Adrenal gland (tissue), 12 donors: ENCODE measurements around the gene PDCD11. TPM values are rescaled to one million over a fixed set of nuclear protein-coding genes. Genes with fewer than 3 reads are reported as not detected.
"Not testable (repeated sequence)": the region's sequence is repeated elsewhere in the genome, so short reads cannot be mapped to it uniquely, and the experiment has no call there.

Experiments
- DNase-seq, 7 donors: peaks; one replicate each; pipeline ENCODE4 v3.0.0-alpha.2; 2019 to 2020
- H3K27ac ChIP-seq, 5 donors: fragments of 200-600 bp; sonication (generic) in 4 of 5; 1 replicate in 3 of 5; 2 replicates in 2 of 5; pipeline versions ENCODE4 v1.5.1 to v1.8.0; 2016 to 2020; ENCODE audit warnings: mild to moderate bottlenecking in 1 of 5
- H3K27me3 ChIP-seq: fragments of 200-600 bp; 2 replicates; pipeline ENCODE4 v1.8.0; 2021
- H3K36me3 ChIP-seq, 2 donors: fragments of 200-600 bp; replicated peaks in 1 of 2; 1 replicate in 1 of 2; 2 replicates in 1 of 2; pipeline versions ENCODE4 v1.5.1 to v1.8.0; 2018 to 2022
- H3K4me1 ChIP-seq, 2 donors: fragments of 200-600 bp; replicated peaks in 1 of 2; 1 replicate in 1 of 2; 2 replicates in 1 of 2; pipeline versions ENCODE4 v1.5.1 to v1.8.0; 2018 to 2021
- H3K4me3 ChIP-seq, 4 donors: fragments of 200-600 bp; sonication (generic) in 3 of 4; one replicate each; pipeline ENCODE4 v1.5.1; 2016 to 2018
- H3K9me3 ChIP-seq, 3 donors: fragments of 200-600 bp; sonication (generic) in 1 of 3; replicated peaks in 1 of 3; 1 replicate in 2 of 3; 2 replicates in 1 of 3; pipeline versions ENCODE4 v1.5.1 to v1.8.0; 2016 to 2021
- POLR2A ChIP-seq, 2 donors: fragments of 450-650 bp; IDR thresholded peaks; one replicate each; pipeline ENCODE4 v1.6.1; 2017; ENCODE audit warnings: antibody characterized with exemption in 2 of 2, mild to moderate bottlenecking in 2 of 2, moderate library complexity in 1 of 2
- WGBS, 4 donors: extraction: QIAGEN DNeasy Blood & Tissue Kit in 2 of 4; methylation state at CpG; one replicate each; pipeline versions ENCODE4 v1.1.5 to v1.1.7; 2013 to 2017; 5-methylcytosine and 5-hydroxymethylcytosine counted together
- intact Hi-C, 2 donors: fragments of 100-400 bp; cut with DNase I; formaldehyde crosslinking; loops; one replicate each; pipeline versions ENCODE4 v1.14.1 to v1.15.0; 2022 to 2023
- polyA plus RNA-seq, 3 donors: library from polyadenylated mRNA; stranded (reverse); fragments of 200-250 nt in 2 of 3; fragments of 350-450 nt in 1 of 3; fragmentation: Illumina TruSeq in 1 of 3; extraction: RNeasy Lipid Tissue Mini Kit (QIAGEN cat#74804) in 1 of 3; gene quantifications; one replicate each; pipeline ENCODE4 v1.2.3, GENCODE V29; 2013 to 2014
- total RNA-seq, 9 donors: library from RNA; depleted of rRNA in 4 of 9; stranded (reverse); fragments of >200 nt in 4 of 9; fragments of 120-200 nt in 1 of 9; fragmentation: NEBNext Ultra II Directional in 1 of 9; extraction: Animal tissue kit (Norgen Biotek cat#: 25700) in 1 of 9; gene quantifications; one replicate each; pipeline versions ENCODE4 v1.1.0 to v1.2.4, GENCODE V29; 2013 to 2023
- TF ChIP-seq, protein P1 (sequence below), 6 experiments: fragments of 450-650 bp in 4 of 6; fragments of 200-600 bp in 2 of 6; sonication (generic) in 1 of 6; IDR thresholded peaks; 1 replicate in 5 of 6; 2 replicates in 1 of 6; pipeline versions ENCODE4 v1.5.1 to v1.8.0; 2016 to 2021; ENCODE audit warnings: antibody characterized with exemption in 6 of 6, mild to moderate bottlenecking in 2 of 6, moderate library complexity in 1 of 6
- donor health status: healthy with polysubstance abuse.
- donor health status: Bipolar disorder and iron deficiency.
- donor health status: DM: yes; HTN: yes; CAD: no.
- donor health status: DM: no; HTN: no; CAD: no.
- donor health status: DM: no; HTN: no; CAD: no.
- donor health status: DM: yes; HTN: yes; CAD: no.

The PDCD11 gene
- total and polyA plus RNA-seq, 12 donors = 13.6 to 39.7 (median 21.2) TPM

DNA sequence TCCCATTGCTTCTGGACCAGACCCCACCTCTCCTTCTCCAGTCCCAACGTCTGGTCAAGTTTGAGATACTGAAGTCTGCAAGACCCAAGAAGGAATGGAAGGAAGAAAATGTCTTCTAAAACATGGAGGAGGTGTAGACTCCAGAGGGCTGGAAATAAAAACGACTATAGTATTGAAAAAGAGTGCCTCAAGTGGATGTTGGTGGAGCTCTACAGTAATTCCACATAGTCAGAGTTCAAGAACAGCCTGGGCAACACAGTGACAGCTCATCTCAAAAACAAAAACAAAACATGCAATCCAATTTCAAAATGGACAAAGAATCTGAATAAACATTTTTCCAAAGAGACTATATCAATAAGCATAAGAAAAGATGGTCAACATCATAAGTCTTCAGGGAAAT, 43.1 kb upstream of the PDCD11 start:
- H3K9me3 ChIP-seq = no peaks in the 10 kb centered on the region
- TF ChIP-seq, protein P1, sequence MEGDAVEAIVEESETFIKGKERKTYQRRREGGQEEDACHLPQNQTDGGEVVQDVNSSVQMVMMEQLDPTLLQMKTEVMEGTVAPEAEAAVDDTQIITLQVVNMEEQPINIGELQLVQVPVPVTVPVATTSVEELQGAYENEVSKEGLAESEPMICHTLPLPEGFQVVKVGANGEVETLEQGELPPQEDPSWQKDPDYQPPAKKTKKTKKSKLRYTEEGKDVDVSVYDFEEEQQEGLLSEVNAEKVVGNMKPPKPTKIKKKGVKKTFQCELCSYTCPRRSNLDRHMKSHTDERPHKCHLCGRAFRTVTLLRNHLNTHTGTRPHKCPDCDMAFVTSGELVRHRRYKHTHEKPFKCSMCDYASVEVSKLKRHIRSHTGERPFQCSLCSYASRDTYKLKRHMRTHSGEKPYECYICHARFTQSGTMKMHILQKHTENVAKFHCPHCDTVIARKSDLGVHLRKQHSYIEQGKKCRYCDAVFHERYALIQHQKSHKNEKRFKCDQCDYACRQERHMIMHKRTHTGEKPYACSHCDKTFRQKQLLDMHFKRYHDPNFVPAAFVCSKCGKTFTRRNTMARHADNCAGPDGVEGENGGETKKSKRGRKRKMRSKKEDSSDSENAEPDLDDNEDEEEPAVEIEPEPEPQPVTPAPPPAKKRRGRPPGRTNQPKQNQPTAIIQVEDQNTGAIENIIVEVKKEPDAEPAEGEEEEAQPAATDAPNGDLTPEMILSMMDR (IDR thresholded peaks at IDR 0.05) = no peak
- TF ChIP-seq POLR2A (IDR thresholded peaks at IDR 0.05) = no peak
- peaks cover 0 to 6% of the 10 kb centered on the region in 2 donors for H3K4me1 ChIP-seq
- WGBS, 4 donors = 38 to 39% (median 38%) methylated on average over 2 of the region's 2 CpGs
- intact Hi-C loops = no loop called here
- no peak overlapping the region for H3K27ac ChIP-seq
- H3K4me3 ChIP-seq = no peak overlapping the region
- DNase-seq = peak in 1 of 7 donors; percentile 6
- H3K36me3 ChIP-seq = peaks cover 0 to 5% of the 10 kb centered on the region in 2 donors
- H3K27me3 ChIP-seq = no peaks in the 10 kb centered on the region

DNA sequence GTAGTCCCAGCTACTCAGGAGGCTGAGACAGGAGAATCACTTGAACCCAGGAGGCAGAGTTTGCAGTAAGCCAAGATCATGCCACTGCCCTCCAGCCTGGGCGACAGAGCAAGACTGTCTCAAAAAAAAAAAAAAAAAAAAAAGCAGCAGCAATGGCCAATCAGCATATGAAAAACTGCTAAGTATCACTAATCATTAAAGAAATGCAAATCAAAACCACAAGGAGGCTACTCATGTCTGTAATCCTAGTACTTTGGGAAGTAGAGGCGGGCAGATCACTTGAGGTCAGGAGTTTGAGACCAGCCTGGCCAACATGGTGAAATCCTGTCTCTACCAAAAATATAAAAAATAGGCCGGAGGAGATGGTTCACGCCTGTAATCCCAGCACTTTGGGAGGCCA, 41.9 kb upstream of the PDCD11 start:
- H3K36me3 ChIP-seq, H3K27me3 ChIP-seq, H3K27ac ChIP-seq, H3K9me3 ChIP-seq, H3K4me3 ChIP-seq, DNase-seq, H3K4me1 ChIP-seq, intact Hi-C loops: not testable (repeated sequence)
- 81 to 96% (median 92%) methylated on average over 4 of the region's 4 CpGs for WGBS, 4 donors

DNA sequence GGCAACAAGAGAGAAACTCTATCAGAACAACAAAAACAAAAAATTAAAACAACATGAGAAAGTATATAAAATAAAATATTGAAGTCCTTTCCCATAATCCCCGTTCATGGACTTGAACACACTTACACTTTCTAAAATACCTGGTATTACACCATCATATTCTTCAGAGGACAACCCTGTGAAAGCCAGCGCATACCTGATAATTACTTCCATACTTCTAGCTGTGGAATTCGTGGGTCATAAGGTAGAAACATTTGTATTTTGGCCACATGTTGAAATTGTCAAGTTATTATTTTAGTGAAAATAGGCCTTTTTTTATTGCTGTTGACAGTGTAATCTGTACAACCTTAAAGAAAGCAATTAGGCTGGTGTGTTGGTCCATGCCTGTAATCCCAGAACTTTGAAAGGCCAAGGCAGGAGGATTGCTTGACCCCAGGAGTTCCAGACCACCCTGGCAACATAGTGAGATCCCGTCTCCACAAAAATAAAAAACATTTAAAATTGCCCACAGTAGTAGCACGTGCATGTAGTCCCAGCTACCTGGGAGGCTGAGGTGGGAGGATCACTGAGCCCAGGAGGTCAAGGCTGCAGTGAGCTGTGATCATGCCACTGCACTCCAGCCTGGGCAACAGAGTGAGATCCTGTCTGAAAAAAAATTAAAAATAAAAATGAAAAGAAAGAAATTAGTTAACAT, 40.4 kb upstream of the PDCD11 start:
- intact Hi-C loops = no loop called here
- WGBS, 4 donors = 71 to 79% (median 72%) methylated on average over 5 of the region's 5 CpGs
- H3K27me3 ChIP-seq = no peaks in the 10 kb centered on the region
- TF ChIP-seq POLR2A (IDR thresholded peaks at IDR 0.05) = no peak
- TF ChIP-seq, protein P1 (IDR thresholded peaks at IDR 0.05) = no peak
- DNase-seq = peak in 1 of 7 donors; percentile 9
- H3K36me3 ChIP-seq = no peaks in the 10 kb centered on the region
- H3K9me3 ChIP-seq = no peaks in the 10 kb centered on the region
- no peak overlapping the region for H3K27ac ChIP-seq
- H3K4me3 ChIP-seq = no peak overlapping the region
- no peaks in the 10 kb centered on the region for H3K4me1 ChIP-seq

DNA sequence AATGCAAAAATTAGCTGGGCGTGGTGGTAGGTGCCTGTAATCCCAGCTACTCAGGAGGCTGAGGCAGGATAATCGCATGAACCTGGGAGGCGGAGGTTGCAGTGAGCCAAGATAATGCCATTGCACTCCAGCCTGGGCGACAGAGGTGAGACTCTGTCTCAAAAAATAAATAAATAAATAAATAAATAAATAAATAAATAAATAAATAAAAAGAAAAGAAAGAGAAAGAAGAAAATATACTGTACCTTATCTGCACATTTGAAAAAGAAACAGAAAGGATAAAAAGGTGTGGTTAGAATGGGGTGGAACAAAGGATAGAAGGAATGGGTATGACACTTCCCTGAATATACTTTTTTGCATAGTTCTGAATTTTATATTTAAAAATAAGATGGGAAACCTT, 36.9 kb upstream of the PDCD11 start:
- H3K27me3 ChIP-seq, intact Hi-C loops, H3K9me3 ChIP-seq, H3K36me3 ChIP-seq, H3K4me3 ChIP-seq, H3K27ac ChIP-seq, H3K4me1 ChIP-seq: not testable (repeated sequence)
- peak in 1 of 7 donors; percentile 36 for DNase-seq
- whole genome bisulfite sequencing, 4 donors = 89 to 96% (median 92%) methylated on average over 4 of the region's 4 CpGs

DNA sequence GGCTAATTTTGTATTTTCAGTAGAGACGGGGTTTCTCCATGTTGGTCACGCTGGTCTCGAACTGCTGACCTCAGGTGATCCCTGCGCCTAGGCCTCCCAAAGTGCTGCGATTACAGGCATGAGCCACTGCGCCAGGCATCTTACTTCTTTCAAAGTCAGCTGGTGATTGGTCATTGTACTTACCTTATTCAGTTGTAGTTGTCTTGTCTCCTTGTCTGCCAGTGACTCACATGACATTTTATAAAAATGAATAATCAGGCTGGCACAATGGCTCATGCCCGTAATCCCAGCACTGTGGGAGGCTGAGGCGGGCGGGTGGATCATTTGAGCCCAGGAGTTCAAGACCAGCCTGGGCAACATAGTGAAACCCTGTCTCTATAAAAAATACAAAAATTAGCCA, 35.6 kb upstream of the PDCD11 start:
- DNase-seq = peak in 1 of 7 donors; percentile 45
- H3K9me3 ChIP-seq, H3K4me1 ChIP-seq, intact Hi-C loops, H3K27ac ChIP-seq, H3K27me3 ChIP-seq, H3K36me3 ChIP-seq, H3K4me3 ChIP-seq: not testable (repeated sequence)
- WGBS, 4 donors = 71 to 80% (median 77%) methylated on average over 7 to 9 of the region's 9 CpGs

DNA sequence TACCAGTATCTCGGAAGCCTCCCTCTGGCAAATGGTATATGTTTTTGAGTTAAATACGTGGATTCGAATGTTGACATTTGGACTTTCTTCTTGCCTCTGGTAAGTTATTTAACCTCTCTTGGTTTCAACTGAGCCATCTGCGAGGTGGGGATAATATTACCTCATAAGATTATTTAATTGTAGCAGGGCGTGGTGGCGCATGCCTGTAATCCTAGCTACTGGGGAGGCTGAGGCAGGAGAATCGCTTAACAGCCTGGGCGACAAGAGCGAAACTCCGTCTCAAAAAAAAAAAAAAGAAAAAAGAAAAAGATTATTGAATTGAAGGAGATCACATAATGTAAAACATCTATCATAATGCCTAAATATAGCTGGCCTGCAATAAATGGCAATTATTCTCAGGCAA, 29.0 kb upstream of the PDCD11 start:
- intact Hi-C loops = no loop called here
- Histone ChIP-seq H3K36me3 (no peaks in the 10 kb centered on the region), H3K27me3 (no peaks in the 10 kb centered on the region), H3K27ac (peak overlapping the region in 4 of 5 donors; percentile 20 to 91 (median 78)), H3K4me3 (peak overlapping the region in 3 of 4 donors; percentile 60 to 95 (median 75)), H3K9me3 (no peaks in the 10 kb centered on the region), H3K4me1 (peaks cover 4 to 7% of the 10 kb centered on the region in 2 donors)
- peak in 1 of 7 donors; percentile 50 for DNase-seq
- WGBS, 4 donors = 53 to 59% (median 57%) methylated on average over 10 of the region's 10 CpGs
- TF ChIP-seq, protein P1 (IDR thresholded peaks at IDR 0.05) = no peak
